ENCODE data around the gene GABRB3.

GABRB3 gene

GRCh38 chr15:26656080-26656479 lies 116.8 kb downstream of the GABRB3 start:
- peaks cover 27% of the 10 kb centered on the region for H3K9me3 ChIP-seq (ENCODE audit: control insufficient read depth, insufficient read depth, low read length)
- no peak overlapping the region for H3K4me2 ChIP-seq (ENCODE audit: low read length)
- H3F3A ChIP-seq (ENCODE audit: control insufficient read depth, insufficient read depth), result no peaks in the 10 kb centered on the region
- H4K20me1 ChIP-seq (ENCODE audit: control insufficient read depth, insufficient read depth, low read depth, low read length), result no peaks in the 10 kb centered on the region
- no peaks in the 10 kb centered on the region for H3K4me1 ChIP-seq (ENCODE audit: control insufficient read depth, low read length)
- H3K9me2 ChIP-seq (replicated peaks; ENCODE audit: control insufficient read depth, low read length), result no peaks in the 10 kb centered on the region
- no peak overlapping the region for H3K27ac ChIP-seq (ENCODE audit: low read depth, low read length)
- no peaks in the 10 kb centered on the region for H3K27me3 ChIP-seq (ENCODE audit: control insufficient read depth, low read length)
- no peaks in the 10 kb centered on the region for H3K79me2 ChIP-seq (ENCODE audit: control insufficient read depth, low read length)
- no peaks in the 10 kb centered on the region for H3K36me3 ChIP-seq (ENCODE audit: control insufficient read depth, low read length)
- H3K4me3 ChIP-seq (ENCODE audit: low read length), result no peak overlapping the region
- TF ChIP-seq CTCF (IDR thresholded peaks at IDR 0.05; ENCODE audit: low read depth, low read length, poor library complexity, severe bottlenecking), result no peak
- no peak for TF ChIP-seq EZH2phosphoT487 (IDR thresholded peaks at IDR 0.05; ENCODE audit: borderline replicate concordance, low read length)

- Histone ChIP-seq H3K4me1 (ENCODE audit: control insufficient read depth, low read length) (no peaks in the 10 kb centered on the region), H3K4me3 (ENCODE audit: low read length) (no peak overlapping the region), H3K9me3 (ENCODE audit: control insufficient read depth, insufficient read depth, low read length) (peaks cover 28% of the 10 kb centered on the region; the same call in 1 of the 2 replicates), H3K9me2 (replicated peaks; ENCODE audit: control insufficient read depth, low read length) (no peaks in the 10 kb centered on the region), H3K27ac (ENCODE audit: low read depth, low read length) (no peak overlapping the region), H4K20me1 (ENCODE audit: control insufficient read depth, insufficient read depth, low read depth, low read length) (no peaks in the 10 kb centered on the region), H3K4me2 (ENCODE audit: low read length) (no peak overlapping the region), H3K36me3 (ENCODE audit: control insufficient read depth, low read length) (no peaks in the 10 kb centered on the region), H3K27me3 (ENCODE audit: control insufficient read depth, low read length) (no peaks in the 10 kb centered on the region), H3F3A (ENCODE audit: control insufficient read depth, insufficient read depth) (no peaks in the 10 kb centered on the region), H3K79me2 (ENCODE audit: control insufficient read depth, low read length) (no peaks in the 10 kb centered on the region)
- TF ChIP-seq EZH2phosphoT487 (IDR thresholded peaks at IDR 0.05; ENCODE audit: borderline replicate concordance, low read length), result no peak
- no peak for TF ChIP-seq CTCF (IDR thresholded peaks at IDR 0.05; ENCODE audit: low read depth, low read length, poor library complexity, severe bottlenecking)
Measured at GRCh38 chr15:26651909-26652308, 121.0 kb downstream of the GABRB3 start.

- TF ChIP-seq CTCF (IDR thresholded peaks at IDR 0.05; ENCODE audit: low read depth, low read length, poor library complexity, severe bottlenecking) (no peak), EZH2phosphoT487 (IDR thresholded peaks at IDR 0.05; ENCODE audit: borderline replicate concordance, low read length) (no peak)
- Histone ChIP-seq H3K9me2 (replicated peaks; ENCODE audit: control insufficient read depth, low read length) (no peaks in the 10 kb centered on the region), H3K36me3 (ENCODE audit: control insufficient read depth, low read length) (no peaks in the 10 kb centered on the region), H3K27ac (ENCODE audit: low read depth, low read length) (no peak overlapping the region), H3K27me3 (ENCODE audit: control insufficient read depth, low read length) (no peaks in the 10 kb centered on the region), H4K20me1 (ENCODE audit: control insufficient read depth, insufficient read depth, low read depth, low read length) (no peaks in the 10 kb centered on the region), H3F3A (ENCODE audit: control insufficient read depth, insufficient read depth) (no peaks in the 10 kb centered on the region), H3K9me3 (ENCODE audit: control insufficient read depth, insufficient read depth, low read length) (peaks cover 36% of the 10 kb centered on the region; the same call in 1 of the 2 replicates), H3K4me1 (ENCODE audit: control insufficient read depth, low read length) (no peaks in the 10 kb centered on the region), H3K4me2 (ENCODE audit: low read length) (no peak overlapping the region), H3K4me3 (ENCODE audit: low read length) (no peak overlapping the region), H3K79me2 (ENCODE audit: control insufficient read depth, low read length) (no peaks in the 10 kb centered on the region)
Measured at GRCh38 chr15:26648676-26649075, 124.2 kb downstream of the GABRB3 start.

All from DOHH2 (cell line).